Sigmoid colon (tissue), 7 donors: ENCODE measurements around the gene CD2BP2. TPM values are rescaled to one million over a fixed set of nuclear protein-coding genes. Genes with fewer than 3 reads are reported as not detected.

ENCODE experiments used
- DNase-seq: peaks from one replicate; pipeline ENCODE4 v3.0.0-alpha.2; 2019
- H3K27ac ChIP-seq, 4 donors: fragments of 200-600 bp; sonication (generic); one replicate each; pipeline ENCODE4 v1.5.1; 2016 to 2019; ENCODE audit warnings: mild to moderate bottlenecking in 1 of 4
- H3K27me3 ChIP-seq, 3 donors: fragments of 200-600 bp; sonication (generic); one replicate each; pipeline ENCODE4 v1.5.1; 2019; ENCODE audit warnings: mild to moderate bottlenecking in 1 of 3
- H3K36me3 ChIP-seq, 4 donors: fragments of 200-600 bp; sonication (generic); one replicate each; pipeline ENCODE4 v1.5.1; 2016 to 2019
- H3K4me1 ChIP-seq, 4 donors: fragments of 200-600 bp; sonication (generic); one replicate each; pipeline ENCODE4 v1.5.1; 2017 to 2019
- H3K4me3 ChIP-seq, 4 donors: fragments of 200-600 bp; sonication (generic); one replicate each; pipeline ENCODE4 v1.5.1; 2017 to 2019; ENCODE audit warnings: mild to moderate bottlenecking in 2 of 4, moderate library complexity in 1 of 4
- H3K9me3 ChIP-seq, 4 donors: fragments of 200-600 bp in 3 of 4; sonication (generic) in 3 of 4; one replicate each; pipeline versions ENCODE4 v1.5.1 to v1.6.1; 2013 to 2019
- EP300 ChIP-seq, 4 donors: sonication (generic); formaldehyde crosslinking; IDR thresholded peaks; one replicate each; pipeline ENCODE4 v1.6.1; 2017; ENCODE audit warnings: antibody characterized with exemption in 4 of 4
- POLR2A ChIP-seq, 2 donors: fragments of 450-650 bp; IDR thresholded peaks; one replicate each; pipeline ENCODE4 v1.6.1; 2016; ENCODE audit warnings: antibody characterized with exemption in 2 of 2, mild to moderate bottlenecking in 2 of 2, moderate library complexity in 2 of 2
- POLR2AphosphoS5 ChIP-seq, 4 donors: sonication (generic); formaldehyde crosslinking; IDR thresholded peaks; one replicate each; pipeline ENCODE4 v1.6.1; 2017; ENCODE audit warnings: antibody characterized with exemption in 4 of 4
- WGBS, 2 donors: extraction: QIAGEN DNeasy Blood & Tissue Kit; methylation state at CpG; one replicate each; pipeline ENCODE4 v1.1.7; 2013; 5-methylcytosine and 5-hydroxymethylcytosine counted together
- intact Hi-C: fragments of 100-400 bp; cut with DNase I; formaldehyde crosslinking; loops from one replicate; pipeline ENCODE4 v1.15.1; 2023
- polyA plus RNA-seq, 3 donors: library from polyadenylated mRNA; stranded (reverse); fragments of 200-250 nt; gene quantifications; one replicate each; pipeline ENCODE4 v1.2.3, GENCODE V29; 2013
- total RNA-seq, 4 donors: library from RNA; depleted of rRNA; stranded (reverse); fragments of >200 nt; gene quantifications; one replicate each; pipeline ENCODE4 v1.1.0, GENCODE V29; 2016
- TF ChIP-seq, protein P1 (sequence below), 4 experiments: fragments of 450-650 bp in 3 of 4; fragments of 200-600 bp in 1 of 4; IDR thresholded peaks; one replicate each; pipeline ENCODE4 v1.5.1; 2016 to 2019; ENCODE audit warnings: antibody characterized with exemption in 4 of 4, mild to moderate bottlenecking in 3 of 4, moderate library complexity in 2 of 4
- donor health status: healthy with polysubstance abuse.
- donor health status: Bipolar disorder and iron deficiency.
- donor health status: healthy.

Gene CD2BP2
- total and polyA plus RNA-seq, 7 donors, result 29.9 to 57.3 (median 47.1) TPM

- TF ChIP-seq EP300 (IDR thresholded peaks at IDR 0.05) (no peak), POLR2AphosphoS5 (IDR thresholded peaks at IDR 0.05) (peak; percentile 83 to 93 (median 92)), POLR2A (IDR thresholded peaks at IDR 0.05) (peak; percentile 35 to 76)
- TF ChIP-seq, protein P1, sequence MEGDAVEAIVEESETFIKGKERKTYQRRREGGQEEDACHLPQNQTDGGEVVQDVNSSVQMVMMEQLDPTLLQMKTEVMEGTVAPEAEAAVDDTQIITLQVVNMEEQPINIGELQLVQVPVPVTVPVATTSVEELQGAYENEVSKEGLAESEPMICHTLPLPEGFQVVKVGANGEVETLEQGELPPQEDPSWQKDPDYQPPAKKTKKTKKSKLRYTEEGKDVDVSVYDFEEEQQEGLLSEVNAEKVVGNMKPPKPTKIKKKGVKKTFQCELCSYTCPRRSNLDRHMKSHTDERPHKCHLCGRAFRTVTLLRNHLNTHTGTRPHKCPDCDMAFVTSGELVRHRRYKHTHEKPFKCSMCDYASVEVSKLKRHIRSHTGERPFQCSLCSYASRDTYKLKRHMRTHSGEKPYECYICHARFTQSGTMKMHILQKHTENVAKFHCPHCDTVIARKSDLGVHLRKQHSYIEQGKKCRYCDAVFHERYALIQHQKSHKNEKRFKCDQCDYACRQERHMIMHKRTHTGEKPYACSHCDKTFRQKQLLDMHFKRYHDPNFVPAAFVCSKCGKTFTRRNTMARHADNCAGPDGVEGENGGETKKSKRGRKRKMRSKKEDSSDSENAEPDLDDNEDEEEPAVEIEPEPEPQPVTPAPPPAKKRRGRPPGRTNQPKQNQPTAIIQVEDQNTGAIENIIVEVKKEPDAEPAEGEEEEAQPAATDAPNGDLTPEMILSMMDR (IDR thresholded peaks at IDR 0.05), result peak in 1 of 4 experiments; percentile 16
- no peaks in the 10 kb centered on the region for H3K9me3 ChIP-seq
- H3K36me3 ChIP-seq, result no peaks in the 10 kb centered on the region
- 1% methylated on average over 67 of the region's 67 CpGs for WGBS, 2 donors
- peak overlapping the region; percentile 51 to 80 (median 73) for H3K4me3 ChIP-seq
- no peaks in the 10 kb centered on the region for H3K27me3 ChIP-seq
- H3K27ac ChIP-seq, result peak overlapping the region; percentile 96 to 100 (median 98)
- H3K4me1 ChIP-seq, result peaks cover 0 to 23% (median 20%) of the 10 kb centered on the region in 4 donors
- DNase-seq, result peak; percentile 100
- intact Hi-C loops, result loop anchor here (2.0 to 10.0 kb wide), 2 partner anchors 16 to 284 kb away; partner anchors contain the start of genes TBX6, YPEL3 and ZNF48
Measured at GRCh38 chr16:30378236-30379157, 23.4 kb upstream of the CD2BP2 start.

DNA sequence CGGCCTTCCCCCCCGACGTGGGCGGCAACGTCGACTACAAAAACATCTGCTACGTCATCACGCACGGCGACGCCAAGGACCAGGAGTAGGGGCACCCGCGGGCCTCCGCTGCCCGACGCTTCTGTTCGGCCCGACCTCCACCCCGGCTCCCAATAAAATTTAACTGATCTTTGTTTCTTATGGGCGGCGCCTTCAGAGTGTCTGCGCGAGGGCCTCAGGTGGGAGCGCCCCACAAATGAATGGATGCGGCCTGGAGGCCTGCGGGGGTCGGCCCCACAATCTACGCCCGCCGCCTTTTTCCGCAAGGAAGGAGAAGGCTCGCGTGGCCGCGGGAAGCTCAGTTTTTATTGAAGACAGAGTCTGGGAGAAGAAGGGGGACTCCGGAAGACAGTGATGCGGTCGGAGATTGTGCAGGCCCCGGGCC, 22.7 kb upstream of the CD2BP2 start:
- WGBS, 2 donors, result 0% methylated on average over 39 of the region's 39 CpGs
- peak; percentile 98 for DNase-seq
- Histone ChIP-seq H3K36me3 (no peaks in the 10 kb centered on the region), H3K9me3 (no peaks in the 10 kb centered on the region), H3K4me1 (peaks cover 0 to 23% (median 20%) of the 10 kb centered on the region in 4 donors), H3K27ac (peak overlapping the region; percentile 96 to 100 (median 98)), H3K27me3 (no peaks in the 10 kb centered on the region), H3K4me3 (peak overlapping the region; percentile 37 to 80 (median 73))
- peak; percentile 65 to 82 for TF ChIP-seq POLR2A (IDR thresholded peaks at IDR 0.05)
- TF ChIP-seq, protein P1 (IDR thresholded peaks at IDR 0.05), result no peak
- peak; percentile 66 to 95 (median 82) for TF ChIP-seq POLR2AphosphoS5 (IDR thresholded peaks at IDR 0.05)
- TF ChIP-seq EP300 (IDR thresholded peaks at IDR 0.05), result peak in 1 of 4 donors; percentile 36
- intact Hi-C loops, result loop anchor here (2.0 to 10.0 kb wide), 2 partner anchors 17 to 283 kb away; partner anchors contain the start of genes TBX6, YPEL3 and ZNF48

GRCh38 chr16:30377050-30377811, 22.1 kb upstream of the CD2BP2 start:
- intact Hi-C loops, result loop anchor here (10.0 kb wide), 1 partner anchor 282 kb away; the partner anchor contains the start of genes TBX6 and YPEL3
- peaks cover 0 to 23% (median 20%) of the 10 kb centered on the region in 4 donors for H3K4me1 ChIP-seq
- WGBS, 2 donors, result 26 to 35% methylated on average over 29 of the region's 29 CpGs

GRCh38 chr16:30376461-30376902, 21.4 kb upstream of the CD2BP2 start:
- Histone ChIP-seq H3K36me3 (no peaks in the 10 kb centered on the region), H3K27ac (peak overlapping the region; percentile 96 to 100 (median 98)), H3K4me1 (peaks cover 0 to 24% (median 22%) of the 10 kb centered on the region in 4 donors), H3K27me3 (no peaks in the 10 kb centered on the region), H3K4me3 (no peak overlapping the region), H3K9me3 (no peaks in the 10 kb centered on the region)
- WGBS, 2 donors, result 95 to 96% methylated on average over 8 of the region's 8 CpGs
- TF ChIP-seq, protein P1 (IDR thresholded peaks at IDR 0.05), result no peak
- no peak for TF ChIP-seq POLR2AphosphoS5 (IDR thresholded peaks at IDR 0.05)
- TF ChIP-seq EP300 (IDR thresholded peaks at IDR 0.05), result no peak
- TF ChIP-seq POLR2A (IDR thresholded peaks at IDR 0.05), result no peak
- DNase-seq, result no peak
- intact Hi-C loops, result loop anchor here (10.0 kb wide), 1 partner anchor 282 kb away; the partner anchor contains the start of genes TBX6 and YPEL3

More at GRCh38 chr16:30377050-30377811, 22.1 kb upstream of the CD2BP2 start:
- no peaks in the 10 kb centered on the region for H3K27me3 ChIP-seq
- DNase-seq, result no peak
- peak overlapping the region; percentile 37 to 80 (median 73) for H3K4me3 ChIP-seq
- H3K27ac ChIP-seq, result peak overlapping the region; percentile 96 to 100 (median 98)
- no peak for TF ChIP-seq POLR2A (IDR thresholded peaks at IDR 0.05)
- no peak for TF ChIP-seq EP300 (IDR thresholded peaks at IDR 0.05)
- TF ChIP-seq, protein P1 (IDR thresholded peaks at IDR 0.05), result no peak
- TF ChIP-seq POLR2AphosphoS5 (IDR thresholded peaks at IDR 0.05), result no peak
- H3K9me3 ChIP-seq, result no peaks in the 10 kb centered on the region
- no peaks in the 10 kb centered on the region for H3K36me3 ChIP-seq
